Natural killer cell treated with Interleukin-12 subunit alpha and Interleukin-12 subunit beta and Interleukin-15 and Interleukin-18, amount 100 ng/mL, for 72 hours (primary cell): ENCODE results near the gene ZNF701. TPM values are rescaled to one million over a fixed set of nuclear protein-coding genes. Genes with fewer than 3 reads are reported as not detected.
"Not testable (repeated sequence)": the region's sequence is repeated elsewhere in the genome, so short reads cannot be mapped to it uniquely, and the experiment has no call there.

Experiments
- ATAC-seq, 2 donors: fragments of 150-1000 bp; cut with Tn5 transposase in 1 of 2; sonication (Bioruptor Pico), chemical (Tn5 transposase) in 1 of 2; 2 replicates each; pipeline ENCODE4 v1.10.0; 2021
- DNase-seq: peaks from one replicate; pipeline ENCODE4 v3.0.0; 2022; ENCODE audit warnings: low spot score
- H3K27ac Mint-ChIP-seq, 2 donors: 1 replicate in 1 of 2; 2 replicates in 1 of 2; pipeline ENCODE4 v1.8.0; 2022; ENCODE audit warnings: mixed read lengths in 2 of 2, mild to moderate bottlenecking in 1 of 2, moderate library complexity in 1 of 2
- H3K27me3 Mint-ChIP-seq, 2 donors: 1 replicate in 1 of 2; 2 replicates in 1 of 2; pipeline ENCODE4 v1.8.0; 2022; ENCODE audit warnings: mixed read lengths in 2 of 2
- H3K36me3 Mint-ChIP-seq: one replicate; pipeline ENCODE4 v1.8.0; 2022; ENCODE audit warnings: mixed read lengths
- H3K4me1 Mint-ChIP-seq, 2 donors: 1 replicate in 1 of 2; 2 replicates in 1 of 2; pipeline ENCODE4 v1.8.0; 2022; ENCODE audit warnings: low read depth in 2 of 2, mixed read lengths in 2 of 2, mild to moderate bottlenecking in 1 of 2
- H3K4me3 Mint-ChIP-seq: one replicate; pipeline ENCODE4 v1.8.0; 2022; ENCODE audit warnings: mixed read lengths
- H3K9me3 Mint-ChIP-seq: 2 replicates; pipeline ENCODE4 v1.8.0; 2022; ENCODE audit warnings: mixed read lengths
- total RNA-seq, 2 donors: library from RNA; stranded (reverse); gene quantifications; one replicate each; pipeline ENCODE4 v1.2.3, GENCODE V29; 2022

The ZNF701 gene
- total RNA-seq, 2 donors from 2014 or later: 30.7 to 33.4 TPM

DNA sequence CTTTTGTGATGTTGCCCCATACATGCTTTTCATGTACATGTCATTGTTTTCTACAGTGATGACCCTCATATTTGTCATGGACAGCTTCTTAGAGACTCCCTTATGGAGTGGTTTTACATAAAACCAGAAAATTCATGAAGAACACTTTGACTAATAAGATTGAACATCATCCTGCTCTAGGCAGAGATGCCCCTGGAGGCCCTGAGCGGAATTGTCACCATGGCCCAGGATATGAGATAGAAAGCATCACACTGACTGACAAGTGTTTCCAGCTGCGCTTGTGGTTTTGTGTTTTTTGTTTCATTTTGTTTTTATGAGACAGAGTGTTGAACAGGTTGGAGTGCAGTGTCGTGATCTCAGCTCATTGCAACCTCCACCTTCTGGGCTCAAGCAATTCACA lies 22.2 kb downstream of the ZNF701 start:
- peaks cover 0 to 6% of the 10 kb centered on the region in 2 donors for H3K4me1 Mint-ChIP-seq
- H3K27ac Mint-ChIP-seq: no peak overlapping the region
- H3K9me3 Mint-ChIP-seq: peaks cover 5% of the 10 kb centered on the region
- no peak for ATAC-seq
- H3K27me3 Mint-ChIP-seq: no peaks in the 10 kb centered on the region
- DNase-seq: no peak
- no peak overlapping the region for H3K4me3 Mint-ChIP-seq
- peaks cover 37% of the 10 kb centered on the region for H3K36me3 Mint-ChIP-seq

DNA sequence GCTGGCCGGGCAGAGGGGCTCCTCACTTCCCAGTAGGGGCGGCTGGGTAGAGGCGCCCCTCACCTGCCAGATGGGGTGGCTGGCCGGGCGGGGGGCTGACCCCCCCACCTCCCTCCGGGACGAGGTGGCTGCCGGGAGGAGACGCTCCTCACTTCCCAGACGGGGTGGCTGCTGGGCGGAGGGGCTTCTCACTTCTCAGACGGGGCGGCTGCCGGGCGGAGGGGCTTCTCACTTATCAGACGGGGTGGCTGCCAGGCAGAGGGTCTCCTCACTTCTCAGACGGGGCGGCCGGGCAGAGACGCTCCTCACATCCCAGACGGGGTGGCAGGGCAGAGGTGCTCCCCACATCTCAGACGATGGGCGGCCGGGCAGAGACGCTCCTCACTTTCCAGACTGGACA lies 23.4 kb downstream of the ZNF701 start:
- peaks cover 36% of the 10 kb centered on the region for H3K36me3 Mint-ChIP-seq
- H3K4me3 Mint-ChIP-seq, H3K4me1 Mint-ChIP-seq, H3K27ac Mint-ChIP-seq, ATAC-seq, DNase-seq, H3K9me3 Mint-ChIP-seq, H3K27me3 Mint-ChIP-seq: not testable (repeated sequence)

DNA sequence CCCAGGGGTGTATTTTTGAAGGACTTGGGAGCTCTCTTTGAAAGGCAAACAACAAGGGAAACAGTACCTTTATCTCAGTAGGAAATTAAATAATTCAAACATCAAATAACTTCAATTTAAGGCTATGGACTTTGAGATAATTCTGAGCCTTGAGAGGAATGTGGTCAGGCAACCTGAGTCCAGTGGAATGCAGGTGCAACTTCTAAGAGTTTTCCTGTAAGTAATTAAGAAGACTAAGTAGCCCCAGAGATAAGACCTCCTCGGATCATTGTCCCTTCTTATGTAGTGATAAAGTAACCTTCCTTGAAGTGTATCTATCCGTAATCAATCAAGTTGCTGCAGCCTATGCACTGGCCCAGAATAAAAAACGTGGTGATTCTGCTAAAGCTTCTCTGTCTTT lies 29.2 kb downstream of the ZNF701 start:
- H3K36me3 Mint-ChIP-seq: peaks cover 33% of the 10 kb centered on the region
- peaks cover 5% of the 10 kb centered on the region for H3K9me3 Mint-ChIP-seq
- peaks cover 11 to 12% of the 10 kb centered on the region in 2 donors for H3K4me1 Mint-ChIP-seq
- no peak for ATAC-seq
- H3K4me3 Mint-ChIP-seq: no peak overlapping the region
- H3K27ac Mint-ChIP-seq: no peak overlapping the region
- H3K27me3 Mint-ChIP-seq: no peaks in the 10 kb centered on the region
- no peak for DNase-seq

DNA sequence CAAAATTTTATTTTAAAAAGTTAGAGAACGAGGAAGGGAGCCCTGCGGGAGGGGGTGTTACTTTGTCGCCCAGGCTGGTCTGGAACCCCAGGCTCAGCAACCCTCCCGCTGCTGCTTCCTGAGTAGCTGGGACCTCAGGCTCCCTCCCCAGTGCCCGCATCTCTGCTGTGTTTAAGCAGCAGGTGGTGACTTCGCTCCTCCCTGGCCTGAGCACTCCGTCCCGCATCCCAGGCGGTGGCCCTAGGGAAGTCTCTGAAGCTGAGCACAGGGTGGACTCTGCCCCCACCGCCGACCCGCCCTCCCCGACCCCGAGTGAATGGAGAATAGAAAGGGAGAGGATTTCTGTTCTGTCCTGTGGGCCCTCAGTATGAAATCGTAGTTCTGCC lies 30.5 kb downstream of the ZNF701 start:
- H3K36me3 Mint-ChIP-seq: peaks cover 38% of the 10 kb centered on the region
- peaks cover 5% of the 10 kb centered on the region for H3K9me3 Mint-ChIP-seq
- H3K27ac Mint-ChIP-seq: peak overlapping the region in 1 of 2 donors; percentile 57
- no peaks in the 10 kb centered on the region for H3K27me3 Mint-ChIP-seq
- peak; percentile 25 to 32 for ATAC-seq
- DNase-seq: no peak
- H3K4me1 Mint-ChIP-seq: peaks cover 15 to 18% of the 10 kb centered on the region in 2 donors
- peak overlapping the region; percentile 90 for H3K4me3 Mint-ChIP-seq

DNA sequence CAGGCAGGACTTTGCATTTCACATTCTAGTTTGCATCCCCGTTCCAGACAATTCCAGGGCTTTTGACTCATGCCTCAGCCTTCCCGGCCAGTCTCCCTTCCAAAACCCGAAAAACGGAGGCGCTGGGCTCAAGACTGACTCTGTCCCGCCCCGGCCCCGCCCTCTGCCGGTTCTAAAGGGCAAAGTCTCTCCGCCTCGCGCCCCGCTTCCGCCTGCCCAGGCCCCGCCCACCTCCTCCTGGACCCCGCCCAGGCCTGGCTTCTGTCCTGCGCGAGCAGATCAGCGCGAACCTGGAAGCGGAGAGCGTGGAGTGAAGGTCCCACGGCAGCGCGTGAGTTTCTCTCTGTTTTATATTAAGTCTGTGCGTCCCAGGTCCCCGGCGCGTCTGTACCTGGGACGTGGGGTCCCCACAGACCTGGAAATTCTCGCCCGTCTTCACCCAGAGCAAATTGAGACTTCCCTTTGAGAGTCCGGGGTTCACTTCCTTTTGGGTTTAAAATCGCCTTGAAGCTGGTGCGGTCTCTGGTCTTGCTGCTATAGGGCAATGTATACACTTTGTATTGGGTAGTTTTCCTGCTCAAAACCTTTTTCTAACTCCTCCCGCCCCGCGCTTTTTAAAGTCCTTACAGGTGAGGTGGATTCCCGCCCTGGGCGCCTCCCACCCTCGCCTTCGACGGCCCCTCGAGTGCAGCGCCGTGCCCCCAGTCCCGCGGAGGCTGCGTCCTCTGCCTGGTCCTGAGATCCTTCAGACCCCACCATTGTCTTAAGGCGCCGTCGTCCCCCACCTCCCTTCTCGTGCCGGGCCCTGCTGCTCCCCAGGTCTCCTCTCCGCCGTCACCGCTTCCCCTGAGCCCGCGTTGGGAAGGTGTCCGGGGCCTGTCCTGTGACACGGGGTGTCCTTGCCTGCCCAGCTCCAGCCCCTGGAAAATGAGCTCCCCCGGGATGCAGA lies 31.2 kb downstream of the ZNF701 start:
- Mint-ChIP-seq H3K27me3 (no peaks in the 10 kb centered on the region), H3K9me3 (peaks cover 5% of the 10 kb centered on the region), H3K36me3 (peaks cover 35% of the 10 kb centered on the region), H3K4me1 (peaks cover 20 to 21% of the 10 kb centered on the region in 2 donors), H3K4me3 (peak overlapping the region; percentile 90), H3K27ac (peak overlapping the region; percentile 18 to 57)
- peak; percentile 99 to 100 for ATAC-seq
- DNase-seq: peak; percentile 94

DNA sequence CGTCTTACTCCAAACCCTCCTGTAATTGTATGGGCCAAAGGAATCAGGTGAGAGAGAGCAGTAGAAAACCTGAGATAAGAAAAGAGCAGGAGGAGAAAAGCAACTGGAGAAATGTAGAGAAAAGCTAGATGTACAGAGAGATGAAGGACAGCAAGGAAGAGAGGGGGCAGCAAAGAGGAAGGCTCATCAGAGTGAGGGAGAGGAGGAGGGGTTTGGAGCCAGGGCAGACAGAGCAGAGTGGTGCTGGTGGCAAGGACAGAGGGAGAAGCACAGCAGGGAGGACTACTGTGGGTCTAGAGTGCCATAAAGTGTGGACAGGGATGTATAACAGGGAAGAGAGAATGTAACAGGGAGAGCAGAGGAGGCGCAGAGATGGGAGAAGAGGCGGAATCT lies 31.9 kb downstream of the ZNF701 start:
- Mint-ChIP-seq H3K36me3 (peaks cover 32% of the 10 kb centered on the region), H3K4me3 (peak overlapping the region; percentile 90), H3K4me1 (peaks cover 19 to 23% of the 10 kb centered on the region in 2 donors), H3K27ac (peak overlapping the region; percentile 18 to 57)
- not testable (repeated sequence) for DNase-seq, H3K27me3 Mint-ChIP-seq, H3K9me3 Mint-ChIP-seq, ATAC-seq

DNA sequence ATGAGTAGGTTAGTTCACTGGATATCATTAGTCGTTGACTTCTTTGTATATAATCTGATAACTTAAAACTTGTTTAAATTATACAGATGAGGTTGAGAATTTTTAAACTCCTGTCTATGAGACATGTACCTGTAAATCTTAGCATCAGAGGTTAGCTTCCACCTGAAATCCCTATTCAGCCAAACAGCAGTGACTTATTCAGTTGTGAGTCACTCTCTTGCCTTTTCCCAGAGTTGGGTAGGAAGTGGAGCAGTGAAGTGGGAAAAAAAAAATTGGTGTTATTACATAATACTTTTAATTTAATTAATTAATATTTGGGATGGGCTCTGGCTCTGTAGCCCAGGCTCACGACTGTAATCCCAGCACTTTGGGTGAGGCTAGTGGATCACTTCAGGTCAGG lies 32.9 kb downstream of the ZNF701 start:
- Mint-ChIP-seq H3K9me3 (no peaks in the 10 kb centered on the region), H3K4me3 (no peak overlapping the region), H3K27ac (no peak overlapping the region), H3K27me3 (no peaks in the 10 kb centered on the region), H3K4me1 (peaks cover 19 to 23% of the 10 kb centered on the region in 2 donors), H3K36me3 (peaks cover 26% of the 10 kb centered on the region)
- no peak for ATAC-seq
- no peak for DNase-seq

DNA sequence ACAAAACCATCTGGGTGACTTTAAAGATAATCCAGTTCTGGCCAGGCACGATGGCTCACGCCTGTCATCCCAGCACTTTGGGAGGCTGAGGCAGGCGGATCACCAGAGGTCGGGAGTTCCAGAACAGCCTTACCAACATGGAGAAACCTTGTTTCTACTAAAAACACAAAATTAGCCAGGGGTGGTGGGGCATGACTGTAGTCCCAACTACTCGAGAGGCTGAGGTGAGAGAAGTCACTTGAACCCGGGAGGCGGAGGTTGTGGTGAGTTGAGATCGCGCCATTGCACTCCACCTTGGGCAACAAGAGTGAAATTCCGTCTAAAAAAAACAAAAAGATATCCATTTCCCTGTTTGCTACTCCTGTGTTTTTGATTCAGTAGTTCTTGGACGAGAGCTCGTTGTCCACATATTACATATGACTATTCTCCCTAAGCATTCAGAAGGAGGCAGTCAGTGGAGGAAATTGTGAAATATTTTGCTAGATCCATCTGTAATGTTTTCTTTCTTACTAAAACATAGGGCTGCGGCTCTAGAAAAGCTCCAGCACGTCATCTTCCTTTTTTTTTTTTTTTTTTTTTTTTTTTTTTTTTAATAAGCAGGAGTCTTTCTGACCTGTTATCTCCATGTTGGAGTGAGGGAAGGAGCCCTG lies 33.6 kb downstream of the ZNF701 start:
- no peak overlapping the region for H3K4me3 Mint-ChIP-seq
- H3K36me3 Mint-ChIP-seq: peaks cover 26% of the 10 kb centered on the region
- no peak overlapping the region for H3K27ac Mint-ChIP-seq
- H3K27me3 Mint-ChIP-seq: no peaks in the 10 kb centered on the region
- DNase-seq: no peak
- no peaks in the 10 kb centered on the region for H3K9me3 Mint-ChIP-seq
- H3K4me1 Mint-ChIP-seq: peaks cover 19 to 23% of the 10 kb centered on the region in 2 donors
- no peak for ATAC-seq

DNA sequence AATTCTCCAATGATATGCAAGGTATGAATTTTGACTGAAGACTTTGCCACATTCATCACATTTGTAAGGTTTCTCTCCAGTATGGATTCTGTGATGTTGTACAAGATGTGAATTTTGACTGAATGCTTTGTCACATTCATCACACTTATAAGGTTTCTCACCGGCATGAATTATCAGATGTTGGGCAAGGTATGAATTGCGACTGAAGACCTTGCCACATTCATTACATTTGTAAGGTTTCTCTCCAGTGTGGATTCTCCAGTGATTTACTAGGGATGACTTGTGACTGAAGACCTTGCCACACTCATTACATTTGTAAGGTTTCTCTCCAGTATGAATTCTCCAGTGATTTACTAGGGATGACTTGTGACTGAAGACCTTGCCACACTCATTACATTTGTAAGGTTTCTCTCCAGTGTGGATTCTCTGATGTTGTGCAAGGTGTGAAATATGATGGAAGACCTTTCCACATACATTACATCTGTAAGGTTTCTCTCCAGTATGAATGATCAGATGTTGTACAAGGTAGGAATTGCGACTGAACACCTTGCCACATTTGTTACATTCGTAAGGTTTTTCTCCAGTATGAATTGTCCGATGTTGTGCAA lies 43.3 kb downstream of the ZNF701 start:
- DNase-seq (no peak), ATAC-seq (no peak)
- peaks cover 54% of the 10 kb centered on the region for H3K36me3 Mint-ChIP-seq
- H3K9me3 Mint-ChIP-seq: peaks cover 9% of the 10 kb centered on the region
- H3K27ac Mint-ChIP-seq: no peak overlapping the region
- H3K27me3 Mint-ChIP-seq: no peaks in the 10 kb centered on the region
- H3K4me3 Mint-ChIP-seq: no peak overlapping the region
- peaks cover 0 to 6% of the 10 kb centered on the region in 2 donors for H3K4me1 Mint-ChIP-seq

DNA sequence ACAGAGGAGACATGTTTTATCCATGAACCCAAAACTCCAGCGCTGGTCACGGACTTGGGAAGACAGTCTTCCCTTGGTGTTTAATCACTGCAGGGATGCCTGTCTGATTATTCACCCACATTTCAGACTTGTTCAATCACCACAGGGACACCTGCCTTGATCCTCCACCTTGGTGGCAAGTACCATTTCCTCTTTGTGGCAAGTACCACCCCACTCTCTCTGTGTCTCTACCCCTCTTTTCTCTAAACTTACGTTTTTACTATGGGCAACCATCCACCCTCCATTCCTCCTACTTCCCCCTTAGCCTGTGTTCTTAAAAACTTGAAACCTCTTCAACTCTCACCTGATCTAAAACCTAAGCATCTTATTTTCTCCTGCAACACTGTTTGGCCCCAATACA lies 51.3 kb downstream of the ZNF701 start:
- Mint-ChIP-seq H3K27ac (peak overlapping the region; percentile 11 to 72), H3K4me1 (peaks cover 13 to 20% of the 10 kb centered on the region in 2 donors), H3K9me3 (peaks cover 6% of the 10 kb centered on the region), H3K36me3 (peaks cover 33% of the 10 kb centered on the region), H3K4me3 (no peak overlapping the region), H3K27me3 (no peaks in the 10 kb centered on the region)
- ATAC-seq (no peak), DNase-seq (no peak)

DNA sequence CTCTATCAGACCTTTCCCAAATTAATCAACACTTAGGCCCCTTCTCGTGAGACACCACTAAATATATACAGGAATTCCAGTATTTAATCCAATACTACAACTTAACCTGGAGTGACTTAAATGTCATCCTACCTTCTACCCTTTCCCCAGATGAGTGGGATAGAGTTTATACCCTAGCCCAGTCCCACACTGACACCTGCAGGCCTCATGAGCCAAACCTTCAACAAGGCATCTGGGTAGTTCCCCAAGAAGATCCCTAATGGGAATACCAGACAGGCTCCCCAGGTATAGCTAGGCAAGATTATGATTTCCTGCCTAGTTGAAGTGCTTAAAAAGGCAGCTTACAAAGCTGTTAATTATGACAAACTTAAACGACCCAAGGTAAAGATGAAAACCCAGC lies 52.2 kb downstream of the ZNF701 start:
- DNase-seq (no peak), ATAC-seq (no peak)
- Mint-ChIP-seq H3K36me3 (peaks cover 24% of the 10 kb centered on the region), H3K27ac (no peak overlapping the region), H3K27me3 (no peaks in the 10 kb centered on the region), H3K4me1 (peaks cover 13 to 14% of the 10 kb centered on the region in 2 donors), H3K4me3 (no peak overlapping the region), H3K9me3 (no peaks in the 10 kb centered on the region)

DNA sequence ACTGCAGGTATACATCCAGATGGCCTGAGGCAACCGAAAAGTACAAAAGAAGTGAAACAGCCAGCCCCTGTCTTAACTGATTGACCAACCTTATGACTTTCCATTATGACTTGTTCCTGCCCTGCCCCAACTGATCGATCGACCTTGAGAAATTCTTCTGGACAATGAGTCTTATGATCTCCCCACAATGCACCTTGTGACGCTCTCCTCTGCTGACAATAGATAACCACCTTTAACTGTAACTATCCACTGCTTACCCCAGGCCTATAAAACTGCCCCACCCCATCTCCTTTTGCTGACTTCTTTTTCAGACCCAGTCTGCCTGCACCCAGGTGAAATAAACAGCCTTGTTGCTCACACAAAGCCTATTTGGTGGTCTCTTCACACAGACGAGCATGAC lies 56.8 kb downstream of the ZNF701 start:
- Mint-ChIP-seq H3K27ac (no peak overlapping the region), H3K27me3 (no peaks in the 10 kb centered on the region), H3K9me3 (no peaks in the 10 kb centered on the region), H3K4me1 (peaks cover 18 to 26% of the 10 kb centered on the region in 2 donors), H3K36me3 (peaks cover 32% of the 10 kb centered on the region), H3K4me3 (no peak overlapping the region)
- DNase-seq (no peak), ATAC-seq (no peak)

DNA sequence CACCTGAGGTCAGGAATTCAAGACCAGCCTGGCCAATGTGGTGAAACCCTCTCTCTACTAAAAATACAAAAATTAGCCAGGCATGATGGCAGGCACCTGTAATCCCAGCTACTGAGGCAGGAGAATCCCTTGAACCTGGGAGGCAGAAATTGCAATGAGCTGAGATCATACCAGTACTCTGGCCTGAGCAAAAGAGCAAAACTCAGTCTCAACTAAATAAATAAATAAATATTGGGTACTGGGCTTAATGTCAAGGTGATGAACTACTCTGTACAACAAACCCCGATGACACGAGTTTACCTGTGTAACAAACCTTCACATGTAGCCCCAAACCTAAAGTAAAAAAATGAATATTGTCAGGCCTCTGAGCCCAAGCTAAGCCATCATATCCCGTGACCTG lies 57.4 kb downstream of the ZNF701 start:
- not testable (repeated sequence) for H3K27ac Mint-ChIP-seq, H3K27me3 Mint-ChIP-seq, H3K4me3 Mint-ChIP-seq, ATAC-seq, DNase-seq, H3K9me3 Mint-ChIP-seq
- H3K36me3 Mint-ChIP-seq: peaks cover 26% of the 10 kb centered on the region
- H3K4me1 Mint-ChIP-seq: peaks cover 19 to 25% of the 10 kb centered on the region in 2 donors
